GM12878 (cell line): ENCODE results near the gene GMDS. TPM values are rescaled to one million over a fixed set of nuclear protein-coding genes. Genes with fewer than 3 reads are reported as not detected.

Source experiments
- ATAC-seq: fragments of 200-7000 bp; cut with Tn5 transposase; 3 replicates; pipeline ENCODE4 v1.9.1; 2020; ENCODE audit warnings: mild to moderate bottlenecking, moderate library complexity
- BruUV-seq: library from RNA; stranded (reverse); fragments of 400-500 nt; replicated peaks from 2 replicates; lab custom pipeline; 2021; lab: Mats Ljungman, UMichigan
- CTCF ChIA-PET: fragments of 300-600 bp; sonication (Branson Sonifier 250); formaldehyde crosslinking; extraction: SDS; loops from one replicate; lab custom pipeline; 2021; ENCODE audit warnings: inconsistent platforms; lab: Yijun Ruan, JAX
- POLR2A ChIA-PET: fragments of 350-600 bp; formaldehyde crosslinking; extraction: SDS; loops from one replicate; lab custom pipeline; 2021; ENCODE audit warnings: inconsistent platforms; lab: Charles Lee
- RAD21 ChIA-PET: fragments of 300-600 bp; sonication (Branson Sonifier 250); formaldehyde crosslinking; loops from one replicate; lab custom pipeline; 2023; ENCODE audit warnings: antibody characterized with exemption; ENCODE audit not compliant: unreplicated experiment; lab: Charles Lee
- SMC1A ChIA-PET: fragments of 300-600 bp; sonication (Branson Sonifier 250); formaldehyde crosslinking; loops from one replicate; lab custom pipeline; 2023; ENCODE audit not compliant: unreplicated experiment, uncharacterized antibody; lab: Charles Lee
- DNase-seq: peaks from one replicate; pipeline ENCODE4 v3.0.0-alpha.2; 2011; ENCODE audit warnings: low read depth, low spot score
- FAIRE-seq: peaks from 3 replicates; lab custom pipeline; 2011; peaks lifted over from hg19 to GRCh38; lab: Jason Lieb, UNC
- H2AFZ ChIP-seq: 2 replicates; pipeline ENCODE4 v1.6.0; 2011; ENCODE audit warnings: low read depth, low read length, control low read depth; ENCODE audit not compliant: control insufficient read depth
- H3K27ac ChIP-seq: 2 replicates; pipeline ENCODE4 v1.5.1; 2011; ENCODE audit warnings: control low read depth; ENCODE audit not compliant: control insufficient read depth, insufficient read depth
- H3K27me3 ChIP-seq, 2 experiments: replicated peaks in 1 of 2; 2 replicates each; pipeline versions ENCODE4 v1.6.0 to v1.6.1; 2011; ENCODE audit warnings: low read length in 1 of 2; ENCODE audit not compliant: control insufficient read depth in 2 of 2, insufficient read depth in 2 of 2
- H3K36me3 ChIP-seq, 2 experiments: 2 replicates each; pipeline ENCODE4 v1.5.1; 2011; ENCODE audit warnings: low read length in 1 of 2; ENCODE audit not compliant: control insufficient read depth in 2 of 2, insufficient read depth in 2 of 2
- H3K4me1 ChIP-seq: 2 replicates; pipeline ENCODE4 v1.6.1; 2011; ENCODE audit warnings: mild to moderate bottlenecking, low read length, moderate library complexity, mixed read lengths; ENCODE audit not compliant: control insufficient read depth, insufficient read depth
- H3K4me2 ChIP-seq: 2 replicates; pipeline ENCODE4 v1.6.0; 2011; ENCODE audit warnings: control low read depth; ENCODE audit not compliant: control insufficient read depth, insufficient read depth
- H3K4me3 ChIP-seq: fragments of 200-600 bp; sonication (generic); 2 replicates; pipeline ENCODE4 v1.5.1; 2016
- H3K79me2 ChIP-seq: 2 replicates; pipeline ENCODE4 v1.6.0; 2011; ENCODE audit warnings: low read length; ENCODE audit not compliant: control insufficient read depth, insufficient read depth
- H3K9ac ChIP-seq: 2 replicates; pipeline ENCODE4 v1.8.0; 2011; ENCODE audit warnings: low read length, control low read depth, mixed read lengths; ENCODE audit not compliant: control insufficient read depth, insufficient read depth
- H3K9me3 ChIP-seq: replicated peaks from 3 replicates; pipeline ENCODE4 v1.5.1; 2011; ENCODE audit warnings: mild to moderate bottlenecking, low read length; ENCODE audit not compliant: control insufficient read depth, insufficient read depth
- H4K20me1 ChIP-seq: 2 replicates; pipeline ENCODE4 v1.6.0; 2011; ENCODE audit not compliant: control insufficient read depth, insufficient read depth
- BCLAF1 ChIP-seq: fragments of 450-650 bp; IDR thresholded peaks from 2 replicates; pipeline ENCODE4 v1.6.1; 2017; ENCODE audit warnings: antibody characterized with exemption, mild to moderate bottlenecking, moderate library complexity
- BRCA1 ChIP-seq: IDR thresholded peaks from 2 replicates; pipeline ENCODE4 v1.6.1; 2011; ENCODE audit warnings: low read depth, low read length, improper control_type of control experiment
- EED ChIP-seq: sonication (generic); IDR thresholded peaks from 2 replicates; pipeline ENCODE4 v1.6.1; 2016; ENCODE audit warnings: antibody characterized with exemption, low read depth
- ELK1 ChIP-seq: IDR thresholded peaks from 2 replicates; pipeline ENCODE4 v1.6.1; 2012; ENCODE audit warnings: low read depth, low read length, improper control_type of control experiment
- EZH2 ChIP-seq: IDR thresholded peaks from 2 replicates; pipeline ENCODE4 v1.6.1; 2012; ENCODE audit warnings: low read depth, mild to moderate bottlenecking, control low read depth, inconsistent platforms, low read length, borderline replicate concordance; ENCODE audit not compliant: control insufficient read depth
- HDAC2 ChIP-seq: fragments of 200-600 bp; sonication (generic); IDR thresholded peaks from 2 replicates; pipeline ENCODE4 v1.6.1; 2017
- HDAC6 ChIP-seq: fragments of 200-600 bp; sonication (generic); IDR thresholded peaks from one replicate; pipeline ENCODE4 v1.8.0; 2017; ENCODE audit warnings: antibody characterized with exemption; ENCODE audit not compliant: unreplicated experiment
- IRF5 ChIP-seq: fragments of 450-650 bp; IDR thresholded peaks from 2 replicates; pipeline ENCODE4 v1.6.1; 2017; ENCODE audit warnings: borderline replicate concordance
- LARP7 ChIP-seq: fragments of 450-650 bp; IDR thresholded peaks from 2 replicates; pipeline ENCODE4 v1.6.1; 2017; ENCODE audit warnings: mild to moderate bottlenecking
- MLLT1 ChIP-seq: fragments of 450-650 bp; IDR thresholded peaks from 2 replicates; pipeline ENCODE4 v1.6.1; 2016; ENCODE audit warnings: mild to moderate bottlenecking
- PBX3 ChIP-seq: IDR thresholded peaks from 2 replicates; pipeline ENCODE4 v1.6.1; 2011; ENCODE audit warnings: mild to moderate bottlenecking, low read depth, low read length, moderate library complexity; ENCODE audit not compliant: insufficient replicate concordance
- RFX5 ChIP-seq: IDR thresholded peaks from 2 replicates; pipeline ENCODE4 v1.6.1; 2011; ENCODE audit warnings: low read depth, low read length, improper control_type of control experiment
- SIN3A ChIP-seq: IDR thresholded peaks from 2 replicates; pipeline ENCODE4 v1.6.1; 2012; ENCODE audit warnings: low read depth, low read length, improper control_type of control experiment
- SREBF2 ChIP-seq: IDR thresholded peaks from 2 replicates; pipeline ENCODE4 v1.6.1; 2012; ENCODE audit warnings: mild to moderate bottlenecking, low read length
- STAT1 ChIP-seq: fragments of 450-650 bp; conservative IDR thresholded peaks from 2 replicates; pipeline ENCODE4 v1.6.1; 2014; ENCODE audit warnings: antibody characterized with exemption, mild to moderate bottlenecking
- TCF3 ChIP-seq: IDR thresholded peaks from 2 replicates; pipeline ENCODE4 v1.6.1; 2012; ENCODE audit warnings: low read depth, mild to moderate bottlenecking, low read length, borderline replicate concordance; ENCODE audit not compliant: insufficient read depth
- ZNF24 ChIP-seq: fragments of 450-650 bp; IDR thresholded peaks from 2 replicates; pipeline ENCODE4 v1.6.1; 2017; ENCODE audit warnings: antibody characterized with exemption, mild to moderate bottlenecking
- WGBS: methylation state at CpG from one replicate; pipeline ENCODE4 v1.1.6; 2016; ENCODE audit warnings: low lambda C conversion rate; ENCODE audit not compliant: insufficient replicate concordance, insufficient coverage; ENCODE audit errors: missing lambda C conversion rate; 5-methylcytosine and 5-hydroxymethylcytosine counted together
- in situ Hi-C: fragments of 300-500 bp; cut with MboI; formaldehyde crosslinking; loops from 9 replicates; pipeline ENCODE4 v1.14.3; 2018; ENCODE audit warnings: mixed read lengths
- intact Hi-C: fragments of 100-400 bp; cut with micrococcal nuclease; formaldehyde crosslinking; loops from one replicate; pipeline ENCODE4 v1.14.2; 2022; ENCODE audit not compliant: unreplicated experiment
- polyA plus RNA-seq, 11 experiments: library from polyadenylated mRNA; depleted of rRNA in 4 of 11; unstranded in 6 of 11; stranded (reverse) in 5 of 11; fragments of >200 nt; fragmentation: Nextera tagmentation in 4 of 11; fragmentation: Illumina TruSeq in 1 of 11; extraction: Ambion mirVana in 4 of 11; extraction: Trizol in 1 of 11; gene quantifications; 1 replicate in 1 of 11; 2 replicates in 10 of 11; pipeline versions ENCODE4 v1.2.1 to v1.2.3, GENCODE V29; 2011 to 2016; ENCODE audit warnings: inconsistent platforms in 2 of 11, missing spikeins in 2 of 11, low read depth in 1 of 11
- total RNA-seq, 4 experiments: library from RNA; depleted of rRNA in 3 of 4; stranded (reverse); fragments of >200 nt in 3 of 4; fragmentation: Illumina TruSeq in 1 of 4; extraction: Trizol in 1 of 4; gene quantifications; 2 replicates each; pipeline versions ENCODE4 v1.2.1 to v1.2.3, GENCODE V29; 2013 to 2021

Gene GMDS
- total and polyA plus RNA-seq, 10 of the 15 experiments (the other 5 are each of a cell fraction or from before 2014, with no cell fraction given) = 0.61 to 53.8 (median 29.3) TPM

- H3K27me3 ChIP-seq = no peaks in the 10 kb centered on the region
- in situ Hi-C loops = no loop called here
- H3K4me2 ChIP-seq = no peak overlapping the region
- RAD21 ChIA-PET = no interaction called here
- H3K4me3 ChIP-seq = no peak overlapping the region
- intact Hi-C loops = no loop called here
- no peaks in the 10 kb centered on the region for H3K79me2 ChIP-seq
- no peak for TF ChIP-seq EZH2
- TF ChIP-seq PBX3 = no peak
- TF ChIP-seq SREBF2 = no peak
- TF ChIP-seq HDAC2 = no peak
- TF ChIP-seq STAT1 = no peak
- TF ChIP-seq IRF5 = no peak
- TF ChIP-seq LARP7 = no peak
- TF ChIP-seq TCF3 = no peak
- no peak for TF ChIP-seq HDAC6
- TF ChIP-seq BRCA1 = no peak
- no peak for TF ChIP-seq MLLT1
- TF ChIP-seq ZNF24 = no peak
- TF ChIP-seq EED = no peak
- TF ChIP-seq BCLAF1 = no peak
- no peak for TF ChIP-seq SIN3A
- TF ChIP-seq RFX5 = no peak
- TF ChIP-seq ELK1 = no peak
- CTCF ChIA-PET = no interaction called here
- no peaks in the 10 kb centered on the region for H4K20me1 ChIP-seq
- SMC1A ChIA-PET = interaction anchor here (1.0 kb wide), 1 partner anchor 9 kb away, joined by 3 read pairs; no protein-coding TSS in a partner anchor
- H3K4me1 ChIP-seq = peaks cover 6% of the 10 kb centered on the region
- ATAC-seq (no peak), FAIRE-seq (no peak), DNase-seq (no peak)
- no peaks in the 10 kb centered on the region for H3K9me3 ChIP-seq
- H3K27ac ChIP-seq = no peak overlapping the region
- BruUV-seq = no TSS peak
- no peak overlapping the region for H2AFZ ChIP-seq
- 0 out of 4 replicates have a peak, but pooled peaks cover 0 to 3% of the 10 kb centered on the region in 2 experiments for H3K36me3 ChIP-seq
- no peak overlapping the region for H3K9ac ChIP-seq
- POLR2A ChIA-PET = no interaction called here
- WGBS = 91% methylated on average over 6 of the region's 6 CpGs
Measured at GRCh38 chr6:1711136-1711535, 534.3 kb downstream of the GMDS start.
